GM21723 (cell line): ENCODE measurements around the gene TGFBR1.
A peak's percentile ranks its signal among the peaks of the same experiment; 100 is the strongest.

Source experiments
- ATAC-seq: cut with Tn5 transposase; IDR thresholded peaks from one replicate; pipeline ENCODE4 v1.9.1; 2021; ENCODE audit warnings: mild to moderate bottlenecking, moderate library complexity; ENCODE audit not compliant: unreplicated experiment

The TGFBR1 gene

DNA sequence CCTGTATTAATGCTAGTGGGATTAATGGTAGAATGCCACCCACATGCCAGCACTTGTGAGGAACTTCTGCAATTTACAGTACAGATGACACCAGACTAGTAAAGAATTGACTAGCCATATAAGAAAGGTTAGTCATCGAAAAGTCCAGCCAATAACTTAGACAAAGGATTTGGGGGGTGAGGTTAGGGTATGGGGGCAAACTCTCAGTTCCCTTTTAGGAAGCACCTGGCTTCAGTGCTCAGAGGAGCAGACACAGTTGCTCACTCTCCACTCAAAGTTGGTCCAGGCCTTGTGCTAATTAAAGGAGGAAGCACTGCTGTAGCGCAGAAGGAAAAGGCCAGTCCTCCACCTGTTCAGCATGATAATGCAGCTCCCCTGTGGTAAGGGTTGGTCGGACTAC, 25.2 kb downstream of the TGFBR1 start:
- ATAC-seq = peak; percentile 72

DNA sequence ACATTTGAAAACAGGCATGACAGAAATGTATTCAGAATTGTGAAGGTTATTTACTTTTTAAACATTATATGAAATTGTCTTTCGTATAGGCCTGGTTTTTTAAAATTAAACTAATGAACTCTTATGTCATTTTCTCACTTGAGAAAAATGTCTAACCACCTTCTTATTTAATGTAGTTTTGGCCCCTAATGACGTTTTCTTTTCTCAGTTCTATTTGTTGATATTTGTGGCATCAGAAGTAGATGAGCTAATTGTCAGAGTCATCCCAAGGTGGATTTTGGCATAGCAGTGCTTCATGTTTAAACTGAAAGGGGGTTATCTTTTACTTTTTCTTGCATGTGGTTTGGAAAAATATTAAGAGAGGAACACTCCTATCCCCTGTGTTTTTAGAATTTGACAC, 28.2 kb downstream of the TGFBR1 start:
- ATAC-seq = no peak

DNA sequence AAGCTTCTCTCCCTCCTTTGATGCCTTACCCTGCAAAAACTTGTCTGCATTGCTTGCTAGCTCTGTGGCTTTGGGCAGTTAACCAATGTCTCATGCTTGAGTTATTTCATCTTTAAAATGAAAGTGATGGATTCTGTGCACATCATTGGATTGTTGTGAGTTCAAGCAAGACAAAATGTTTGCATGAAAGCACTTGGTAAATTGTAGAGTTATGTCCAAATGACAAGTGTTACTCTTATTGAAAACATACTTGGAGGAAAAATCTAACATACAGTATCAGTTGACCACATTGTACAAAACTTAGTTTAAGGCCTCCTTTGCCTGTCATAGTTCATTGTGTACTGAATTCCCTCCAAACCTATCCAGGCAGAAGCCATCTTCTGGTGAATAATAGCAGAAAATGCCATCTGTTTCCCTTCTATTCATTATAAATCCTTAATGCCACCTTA, 30.0 kb downstream of the TGFBR1 start:
- ATAC-seq = peak; percentile 14

DNA sequence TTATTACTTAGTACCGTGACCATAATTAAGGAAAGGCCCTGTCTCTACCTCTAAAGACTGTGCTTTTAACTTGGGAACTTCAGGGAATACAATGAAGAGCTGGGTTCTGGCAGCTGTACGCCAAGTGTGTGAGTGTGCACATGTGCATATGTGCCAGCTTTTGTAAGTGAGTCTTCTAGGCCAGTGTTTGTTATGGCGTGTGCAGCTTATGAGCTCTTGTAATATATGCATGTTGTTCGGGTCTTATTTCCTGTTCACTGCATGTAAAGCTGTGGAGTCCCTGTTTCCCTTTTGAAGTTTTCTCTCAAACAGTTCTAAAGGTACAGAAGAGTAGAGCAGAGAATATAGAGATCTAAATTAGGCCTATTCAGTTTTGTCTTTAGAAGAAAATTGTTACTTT, 30.5 kb downstream of the TGFBR1 start:
- ATAC-seq = peak; percentile 43

DNA sequence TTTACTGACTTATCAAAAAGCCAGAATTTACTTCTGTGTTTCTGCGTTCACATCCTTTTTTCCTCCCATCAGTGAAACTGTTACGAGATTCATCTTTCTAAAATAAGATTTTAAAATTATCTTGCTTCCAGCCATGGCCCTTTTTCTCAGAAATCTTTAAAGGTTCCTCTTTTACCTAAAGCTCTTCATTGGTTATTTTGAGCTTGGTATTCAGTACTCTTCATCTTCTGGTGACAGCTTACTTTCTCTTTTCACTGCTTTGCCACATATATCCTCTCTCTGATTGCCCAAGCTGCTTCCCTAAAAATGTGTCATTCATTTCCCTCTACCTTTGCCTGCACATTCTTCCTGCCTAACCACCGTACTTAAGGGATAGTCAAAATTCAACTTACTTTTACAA, 32.3 kb downstream of the TGFBR1 start:
- no peak for ATAC-seq

DNA sequence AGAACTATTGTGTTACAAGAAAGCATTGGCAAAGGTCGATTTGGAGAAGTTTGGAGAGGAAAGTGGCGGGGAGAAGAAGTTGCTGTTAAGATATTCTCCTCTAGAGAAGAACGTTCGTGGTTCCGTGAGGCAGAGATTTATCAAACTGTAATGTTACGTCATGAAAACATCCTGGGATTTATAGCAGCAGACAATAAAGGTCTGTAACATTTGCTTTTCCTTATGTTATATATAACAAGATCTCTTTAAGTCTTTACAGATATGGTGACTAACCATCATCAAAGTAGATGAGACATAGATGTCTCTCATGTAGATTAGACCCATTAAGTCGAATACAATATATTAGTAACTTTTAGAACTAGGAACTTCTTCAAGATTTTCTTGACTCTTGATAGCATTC, 33.0 kb downstream of the TGFBR1 start:
- ATAC-seq = no peak

DNA sequence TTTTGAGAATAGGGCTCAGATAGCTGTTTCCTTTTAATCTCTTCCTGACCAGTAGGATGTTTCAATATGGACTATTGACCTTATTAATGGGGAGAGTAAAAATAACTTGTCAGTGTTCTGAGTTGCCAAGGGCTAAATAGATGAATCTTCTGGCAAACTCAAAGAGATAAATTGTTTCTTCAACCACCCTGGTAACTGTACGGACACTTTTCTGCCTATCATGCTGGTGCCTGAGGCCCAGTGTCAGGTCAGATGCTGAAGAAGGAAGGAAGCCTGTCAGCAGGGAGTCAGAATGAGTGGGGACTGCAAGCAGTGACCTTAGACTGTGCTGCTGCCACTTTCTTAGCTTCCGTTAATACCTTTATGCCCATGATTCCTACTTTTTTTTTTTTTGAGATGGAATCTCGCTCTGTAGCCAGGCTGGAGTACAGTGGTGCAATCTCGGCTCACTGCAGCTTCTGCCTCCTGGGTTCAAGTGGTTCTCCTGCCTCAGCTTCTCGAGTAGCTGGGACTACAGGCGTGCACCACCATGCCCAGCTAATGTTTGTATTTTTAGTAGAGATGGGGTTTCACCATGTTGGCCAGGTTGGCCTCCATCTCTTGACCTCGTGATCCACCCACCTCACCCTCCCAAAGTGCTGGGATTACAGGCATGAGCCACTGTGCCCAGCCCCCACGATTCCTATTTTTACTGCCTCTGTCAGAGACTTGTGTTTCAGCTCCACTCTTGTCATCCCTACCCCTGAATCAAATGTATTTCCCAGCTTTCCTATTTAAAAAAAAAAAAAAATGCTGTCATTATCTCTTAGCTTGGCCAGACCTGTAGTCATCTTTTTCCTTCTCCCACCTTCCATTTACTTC, 33.7 kb downstream of the TGFBR1 start:
- no peak for ATAC-seq

DNA sequence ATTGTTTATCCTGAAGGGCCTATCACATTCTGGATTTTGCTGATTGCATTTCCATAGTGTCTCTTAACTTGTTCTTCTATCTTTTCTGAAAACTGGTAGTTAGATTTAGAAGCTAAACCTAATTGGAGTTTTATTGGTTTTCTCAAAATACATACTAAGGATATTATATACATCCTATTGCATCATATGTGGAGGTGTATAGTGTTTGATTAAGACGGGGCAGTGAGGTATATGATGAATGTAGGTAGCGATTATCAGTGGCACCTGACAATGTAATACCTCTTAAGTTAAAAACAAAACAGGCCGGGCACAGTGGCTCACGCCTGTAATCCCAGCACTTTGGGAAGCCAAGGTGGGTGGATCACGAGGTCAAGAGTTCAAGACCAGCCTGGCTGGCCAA, 35.0 kb downstream of the TGFBR1 start:
- no peak for ATAC-seq

DNA sequence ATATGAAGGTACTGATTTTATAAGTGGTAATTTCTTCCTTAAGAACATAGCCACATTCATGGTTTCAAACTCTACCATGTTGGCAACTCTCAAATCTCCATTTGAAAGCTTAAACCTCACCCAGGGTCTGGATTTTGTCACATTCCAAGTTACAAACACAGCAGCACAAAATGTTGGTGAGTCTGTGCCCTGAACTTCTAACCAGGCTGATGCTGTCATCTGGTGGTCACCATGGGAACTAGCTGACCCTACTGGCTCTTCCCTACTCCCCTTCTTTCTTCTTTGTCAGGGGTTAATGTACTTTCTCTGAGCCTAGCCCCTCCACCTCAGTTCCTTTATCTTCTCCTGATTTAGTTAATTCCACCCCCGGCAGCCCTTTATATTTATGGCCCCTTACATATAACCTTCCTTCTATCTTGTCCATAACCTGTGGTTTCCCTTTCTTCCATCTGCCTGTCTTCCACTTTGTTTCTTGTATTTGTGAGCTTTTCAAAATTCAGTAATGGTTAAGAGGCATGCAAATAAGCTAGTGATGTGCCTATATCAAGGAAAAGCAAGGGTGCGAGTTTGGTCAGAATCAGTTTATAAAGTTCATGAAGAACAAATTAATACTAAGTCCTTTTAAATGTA, 35.9 kb downstream of the TGFBR1 start:
- ATAC-seq = peak; percentile 69

DNA sequence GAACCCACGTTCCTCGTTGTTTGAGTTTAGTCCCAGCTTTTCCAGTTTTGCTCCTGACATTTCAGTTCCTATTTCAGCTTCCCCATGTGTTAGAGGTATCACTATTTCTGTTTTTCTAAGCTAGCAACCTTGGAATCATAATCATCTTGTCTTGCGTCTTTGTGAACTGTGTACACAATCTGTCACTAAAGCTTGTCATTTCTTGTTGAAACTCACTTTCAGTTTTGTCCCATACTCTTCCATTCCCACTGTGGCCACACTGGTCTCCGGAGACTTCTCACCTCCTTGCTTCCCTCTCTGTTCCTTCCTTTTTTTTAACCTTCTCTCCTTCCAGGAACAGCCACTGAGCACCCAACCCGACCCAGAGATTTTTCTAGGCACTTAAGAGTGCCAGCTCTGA, 36.9 kb downstream of the TGFBR1 start:
- ATAC-seq = no peak

DNA sequence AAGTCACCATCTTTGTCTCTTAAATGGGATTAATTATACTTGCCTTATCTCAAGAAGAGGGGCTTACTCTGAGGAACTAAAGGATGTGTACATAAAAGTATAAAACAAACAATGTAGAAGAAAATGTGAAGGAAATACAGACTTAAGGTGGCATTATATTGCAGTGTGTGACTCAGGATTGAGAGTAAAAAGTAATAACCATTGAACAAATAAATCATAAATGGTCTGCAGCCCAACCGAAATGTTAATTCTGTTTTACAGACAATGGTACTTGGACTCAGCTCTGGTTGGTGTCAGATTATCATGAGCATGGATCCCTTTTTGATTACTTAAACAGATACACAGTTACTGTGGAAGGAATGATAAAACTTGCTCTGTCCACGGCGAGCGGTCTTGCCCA, 37.4 kb downstream of the TGFBR1 start:
- ATAC-seq = no peak

DNA sequence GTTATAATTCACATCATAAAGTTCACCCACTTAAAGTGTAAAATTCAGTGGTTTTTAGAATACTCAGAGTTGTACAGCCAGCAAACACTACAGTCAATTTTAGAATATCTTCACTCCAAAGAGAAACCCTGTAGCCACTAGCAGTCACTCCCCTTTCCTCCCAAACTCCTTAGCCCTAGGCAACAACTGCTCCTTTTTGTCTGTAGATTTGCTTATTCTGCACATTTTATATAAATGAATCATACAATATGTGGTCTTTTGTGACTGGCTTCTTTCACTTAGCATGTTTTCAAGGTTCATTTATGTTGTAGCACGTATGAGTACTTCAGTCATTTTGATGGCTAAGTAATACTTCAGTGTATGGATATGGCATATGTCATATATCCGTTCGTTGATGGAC, 38.7 kb downstream of the TGFBR1 start:
- ATAC-seq = no peak

DNA sequence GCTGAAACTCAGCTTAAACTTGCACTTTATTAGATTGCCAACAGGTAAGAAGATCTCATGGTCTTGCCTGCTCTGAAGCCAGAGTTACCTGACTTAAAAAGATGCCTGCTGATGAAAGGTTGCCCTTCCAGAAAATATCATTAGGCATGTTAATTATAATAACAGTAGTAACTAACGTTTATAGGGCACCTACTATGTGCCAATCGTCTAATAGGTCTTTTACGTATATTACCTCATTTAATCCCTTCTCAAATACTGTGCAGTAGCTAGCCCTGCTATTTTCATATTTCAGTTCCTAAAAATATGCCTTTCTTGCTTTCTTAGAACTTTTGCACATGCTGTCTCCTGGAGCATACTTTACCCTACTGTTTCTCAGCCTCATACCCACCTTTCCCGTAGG, 40.1 kb downstream of the TGFBR1 start:
- no peak for ATAC-seq

DNA sequence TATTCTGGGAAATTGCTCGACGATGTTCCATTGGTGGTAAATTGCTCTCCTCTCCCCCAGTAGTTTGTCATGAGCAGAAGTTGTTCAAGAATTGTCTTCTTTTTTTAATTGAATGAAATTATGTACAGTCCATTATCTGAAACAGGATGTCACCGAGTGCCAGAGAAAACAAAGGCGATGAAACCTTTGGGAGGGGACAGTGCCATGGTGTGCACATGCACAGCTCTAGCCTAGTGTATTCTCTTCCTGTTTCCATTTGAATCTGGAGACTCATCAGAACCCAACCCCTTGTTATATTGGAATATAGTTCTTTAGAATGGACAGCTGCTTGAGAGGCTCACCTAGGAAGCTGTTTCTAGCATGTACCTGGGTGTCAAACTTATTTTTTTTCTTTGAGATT, 41.7 kb downstream of the TGFBR1 start:
- no peak for ATAC-seq

DNA sequence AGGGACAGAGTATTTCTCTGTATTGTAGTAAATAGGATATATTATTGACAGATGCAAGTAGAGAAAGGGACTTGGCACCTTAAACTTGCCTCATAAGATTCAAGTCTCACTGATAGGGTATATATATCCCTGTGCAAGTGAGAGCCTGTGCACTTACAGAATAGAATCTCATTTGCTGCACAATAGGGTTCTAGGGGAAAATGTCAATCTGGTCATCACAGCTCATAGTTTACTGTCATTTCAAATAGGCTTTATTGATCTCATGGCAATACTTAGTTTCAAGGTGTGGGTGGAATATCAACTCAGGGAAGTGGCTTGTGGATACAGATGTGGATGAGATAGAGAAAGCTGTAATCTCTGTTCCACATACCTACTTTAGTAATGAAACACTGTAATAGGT, 42.3 kb downstream of the TGFBR1 start:
- no peak for ATAC-seq

DNA sequence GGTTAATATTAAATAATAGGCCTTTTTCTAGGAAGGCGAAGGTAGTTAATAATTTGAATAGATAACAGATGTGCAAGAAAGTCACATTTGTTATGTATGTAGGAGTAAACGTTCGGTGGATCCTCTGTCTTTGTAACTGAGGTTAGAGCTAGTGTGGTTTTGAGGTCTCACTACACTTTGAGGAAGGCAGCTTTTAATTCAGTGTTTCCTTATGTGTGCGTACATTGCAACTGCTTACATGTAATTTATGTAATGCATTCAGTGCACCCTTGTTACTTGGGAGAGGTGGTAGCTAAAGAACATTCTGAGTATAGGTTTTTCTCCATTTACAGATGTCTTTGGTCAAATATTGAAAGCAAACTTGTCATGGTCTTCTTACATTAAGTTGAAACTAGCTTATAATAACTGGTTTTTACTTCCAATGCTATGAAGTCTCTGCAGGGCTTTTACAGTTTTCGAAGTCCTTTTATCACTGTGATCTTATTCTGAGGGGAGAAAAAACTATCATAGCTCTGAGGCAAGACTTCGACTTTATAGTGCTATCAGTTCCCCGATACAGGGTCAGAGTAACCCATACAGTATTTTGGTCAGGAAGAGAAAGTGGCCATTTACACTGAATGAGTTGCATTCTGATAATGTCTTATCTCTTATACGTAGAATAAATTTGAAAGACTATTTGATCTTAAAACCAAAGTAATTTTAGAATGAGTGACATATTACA, 45.7 kb downstream of the TGFBR1 start:
- no peak for ATAC-seq

DNA sequence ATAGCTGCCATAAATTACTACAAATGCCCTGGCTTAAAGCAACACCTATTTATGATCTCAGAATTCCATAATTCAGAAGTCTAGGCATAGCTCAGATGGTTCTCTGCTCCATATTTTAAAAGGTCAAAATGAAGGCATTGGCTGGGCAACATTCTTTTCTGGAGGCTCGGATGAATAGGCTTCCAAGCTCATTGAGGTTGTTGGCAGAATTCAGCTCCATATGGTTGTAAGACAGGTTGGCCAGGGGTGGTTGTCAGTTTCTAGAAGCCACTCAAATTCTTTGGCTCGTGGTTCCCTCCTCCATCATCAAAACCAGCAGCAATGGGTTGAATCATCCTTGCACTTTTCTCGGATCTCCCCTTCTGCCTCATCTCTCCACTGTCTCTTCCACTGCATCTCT, 49.4 kb downstream of the TGFBR1 start:
- ATAC-seq = no peak

DNA sequence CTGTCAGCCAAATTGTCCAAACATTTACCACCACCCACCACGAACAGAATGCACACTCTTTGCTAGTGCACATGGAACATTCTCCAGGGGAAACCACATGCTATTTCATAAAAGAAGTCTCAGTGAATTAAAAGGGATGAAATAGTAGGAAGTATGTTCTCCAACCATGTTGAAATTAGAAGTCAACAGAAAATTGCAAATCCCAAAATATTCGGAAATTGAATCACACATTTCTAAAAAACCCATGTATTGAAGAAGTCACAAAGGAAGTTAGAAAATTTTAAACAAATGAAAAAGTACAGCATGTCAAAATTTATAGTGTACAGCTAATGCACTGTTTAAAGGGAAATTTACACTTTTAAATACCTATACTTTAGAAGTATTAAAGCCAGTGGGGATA, 50.8 kb downstream of the TGFBR1 start:
- no peak for ATAC-seq

DNA sequence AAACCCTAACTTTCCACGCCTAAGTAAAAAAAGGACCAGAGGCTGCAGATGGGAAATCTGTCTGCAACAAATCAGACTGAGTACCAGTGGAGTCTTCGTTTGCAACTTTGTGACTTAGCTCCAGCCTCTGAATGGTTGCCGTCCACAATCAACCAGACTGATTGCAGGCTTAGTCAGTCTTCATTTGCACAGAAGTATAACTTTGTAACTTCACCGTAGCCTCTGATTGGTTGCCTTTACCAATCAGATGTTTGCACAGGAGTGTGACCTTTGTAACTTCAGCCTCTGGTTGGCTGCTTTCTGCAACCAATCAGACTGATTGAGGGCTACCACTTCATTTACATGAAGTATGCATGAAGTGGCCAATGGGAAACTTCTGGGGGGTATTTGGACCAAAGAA, 53.7 kb downstream of the TGFBR1 start:
- ATAC-seq = no peak

DNA sequence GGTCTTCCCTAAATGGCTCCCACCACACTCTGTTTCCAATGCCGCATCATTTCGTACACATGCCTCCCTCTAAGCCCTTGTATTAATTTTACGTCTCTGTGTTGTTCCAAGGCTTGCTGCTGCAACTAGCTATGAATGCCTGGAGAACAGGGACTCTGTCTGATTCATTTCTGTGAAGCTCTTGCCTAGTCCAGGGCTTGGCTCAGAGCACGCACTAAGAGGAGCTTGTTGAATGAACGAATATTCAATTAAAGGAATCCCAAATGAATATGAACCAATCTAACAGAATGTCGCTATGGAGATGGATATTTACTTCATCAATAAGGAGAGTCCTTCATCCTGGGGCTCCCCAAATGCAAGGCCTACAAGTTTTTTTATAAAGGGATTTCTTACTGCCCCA, 55.3 kb downstream of the TGFBR1 start:
- ATAC-seq = no peak

DNA sequence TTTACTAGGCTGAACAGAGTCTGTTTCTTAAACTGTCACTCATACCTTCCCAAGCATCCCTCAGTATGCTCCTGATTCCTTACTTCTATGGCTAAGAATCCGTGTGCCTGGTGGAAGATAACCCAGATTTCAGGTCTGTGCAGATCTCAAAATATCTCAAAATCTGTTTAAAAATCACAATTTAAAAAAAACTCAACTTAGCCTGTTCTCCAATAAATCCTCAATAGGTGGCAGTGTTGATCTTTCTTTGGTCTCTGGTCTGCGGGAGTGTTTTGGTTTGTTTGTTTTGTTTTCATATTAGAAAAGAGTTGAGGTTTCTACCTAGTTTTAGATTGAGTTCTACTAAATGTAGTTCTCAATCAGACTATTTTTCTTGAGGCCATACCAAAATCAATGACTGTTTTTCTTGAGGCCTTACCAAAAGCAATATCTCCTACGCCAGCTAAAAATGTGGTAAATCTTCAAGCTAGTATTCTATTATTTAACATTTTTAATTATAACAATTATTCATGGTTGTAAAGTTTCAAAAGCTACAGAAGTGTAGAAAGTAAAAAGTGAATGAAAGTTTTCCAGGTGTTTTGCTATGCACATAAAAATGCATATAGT, 57.9 kb downstream of the TGFBR1 start:
- peak; percentile 66 for ATAC-seq

DNA sequence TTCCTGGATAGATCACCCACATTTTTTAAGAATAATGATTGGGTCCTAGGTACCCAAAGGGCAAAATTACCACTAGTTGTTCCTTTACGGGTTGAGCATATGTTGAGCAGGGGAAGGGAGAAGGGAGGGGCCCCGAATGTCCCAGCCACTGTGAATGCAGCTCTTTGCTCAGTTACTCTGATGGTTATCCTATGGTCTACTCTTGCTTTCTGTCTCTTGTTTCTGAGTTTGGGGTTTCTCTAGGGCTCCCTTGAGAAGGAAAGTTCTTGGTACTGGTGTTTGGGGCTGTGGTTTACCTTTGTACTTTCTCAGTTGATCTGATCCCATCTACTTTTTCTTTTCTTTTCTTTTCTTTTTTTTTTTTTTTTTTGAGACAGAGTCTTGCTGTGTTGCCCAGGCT, 61.2 kb downstream of the TGFBR1 start:
- no peak for ATAC-seq
